ENCODE data around the gene AMER2. TPM values are rescaled to one million over a fixed set of nuclear protein-coding genes. Genes with fewer than 3 reads are reported as not detected.

The AMER2 gene, protein sequence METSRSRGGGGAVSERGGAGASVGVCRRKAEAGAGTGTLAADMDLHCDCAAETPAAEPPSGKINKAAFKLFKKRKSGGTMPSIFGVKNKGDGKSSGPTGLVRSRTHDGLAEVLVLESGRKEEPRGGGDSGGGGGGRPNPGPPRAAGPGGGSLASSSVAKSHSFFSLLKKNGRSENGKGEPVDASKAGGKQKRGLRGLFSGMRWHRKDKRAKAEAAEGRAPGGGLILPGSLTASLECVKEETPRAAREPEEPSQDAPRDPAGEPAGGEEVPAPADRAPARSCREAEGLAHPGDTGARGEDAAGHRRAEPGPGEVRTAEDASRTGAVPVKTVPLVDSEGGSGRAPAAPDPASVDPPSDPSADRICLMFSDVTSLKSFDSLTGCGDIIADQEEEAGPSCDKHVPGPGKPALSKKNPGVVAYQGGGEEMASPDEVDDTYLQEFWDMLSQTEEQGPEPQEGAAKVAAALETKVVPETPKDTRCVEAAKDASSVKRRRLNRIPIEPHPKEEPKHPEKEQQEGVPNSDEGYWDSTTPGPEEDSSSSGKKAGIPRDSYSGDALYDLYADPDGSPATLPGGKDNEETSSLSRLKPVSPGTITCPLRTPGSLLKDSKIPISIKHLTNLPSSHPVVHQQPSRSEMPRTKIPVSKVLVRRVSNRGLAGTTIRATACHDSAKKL
- not detected in 2 replicates for total RNA-seq

DNA sequence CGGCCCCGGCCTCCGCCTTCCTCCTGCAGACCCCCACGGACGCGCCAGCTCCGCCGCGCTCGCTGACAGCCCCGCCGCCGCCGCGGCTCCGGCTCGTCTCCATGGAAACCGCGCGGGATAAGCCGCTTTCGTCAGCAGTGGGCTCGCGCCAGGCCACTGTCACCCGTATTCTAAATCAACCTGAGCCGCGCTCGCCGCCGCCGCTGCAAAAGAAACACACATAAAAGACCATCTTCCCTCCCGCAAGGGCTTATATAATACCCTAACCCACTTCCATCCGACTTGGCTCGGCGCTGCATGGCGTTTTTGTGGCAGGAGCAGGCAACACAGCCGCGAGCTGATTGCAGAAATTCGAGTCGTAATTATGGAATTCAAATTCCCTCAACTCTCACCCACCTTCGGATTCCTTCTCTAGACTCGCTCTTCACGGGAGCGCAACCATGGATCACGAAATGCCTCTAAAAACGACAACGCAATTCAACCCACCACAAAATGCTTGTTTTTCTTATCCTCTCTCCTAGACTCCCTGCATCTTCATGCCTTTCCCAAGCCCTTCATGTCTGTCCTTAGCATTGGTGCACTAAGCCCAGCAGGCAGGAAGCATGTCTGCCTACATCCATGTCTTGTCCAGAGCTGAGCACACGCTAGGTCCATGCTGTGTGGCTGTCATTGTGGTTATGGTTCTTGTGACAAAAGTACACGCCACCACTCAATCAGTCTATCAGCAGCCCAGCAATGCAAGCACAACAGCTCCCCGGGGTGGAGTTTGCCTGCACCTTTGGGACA, at the start of gene AMER2:
AMER2 (minus strand) TSS at position 772 of the 786 bp plus-strand sequence; CDS start at position 103, 669 bp downstream.
- no peak for DNase-seq (ENCODE audit: low read depth, low spot score)

DNA sequence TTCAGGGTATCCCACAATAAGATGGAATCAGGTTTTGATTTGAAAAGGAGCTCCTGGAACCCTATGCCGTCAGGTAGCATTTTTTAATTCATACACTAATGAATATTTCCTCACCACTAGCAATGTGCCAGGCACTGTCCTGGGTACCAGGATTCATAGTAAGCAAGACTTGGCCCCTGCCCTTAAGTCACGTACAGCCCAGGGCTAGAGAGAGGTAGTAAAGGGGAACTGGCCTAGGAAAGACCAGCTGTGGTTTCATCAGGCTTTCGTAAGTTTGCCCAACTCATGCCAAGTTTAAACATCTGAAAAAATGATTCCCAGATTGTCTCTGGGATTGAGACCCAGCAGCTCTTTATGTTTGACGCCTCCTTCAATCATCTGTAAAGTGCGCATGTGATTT, 45.9 kb upstream of the AMER2 start:
- DNase-seq (ENCODE audit: low read depth, low spot score) = no peak

DNA sequence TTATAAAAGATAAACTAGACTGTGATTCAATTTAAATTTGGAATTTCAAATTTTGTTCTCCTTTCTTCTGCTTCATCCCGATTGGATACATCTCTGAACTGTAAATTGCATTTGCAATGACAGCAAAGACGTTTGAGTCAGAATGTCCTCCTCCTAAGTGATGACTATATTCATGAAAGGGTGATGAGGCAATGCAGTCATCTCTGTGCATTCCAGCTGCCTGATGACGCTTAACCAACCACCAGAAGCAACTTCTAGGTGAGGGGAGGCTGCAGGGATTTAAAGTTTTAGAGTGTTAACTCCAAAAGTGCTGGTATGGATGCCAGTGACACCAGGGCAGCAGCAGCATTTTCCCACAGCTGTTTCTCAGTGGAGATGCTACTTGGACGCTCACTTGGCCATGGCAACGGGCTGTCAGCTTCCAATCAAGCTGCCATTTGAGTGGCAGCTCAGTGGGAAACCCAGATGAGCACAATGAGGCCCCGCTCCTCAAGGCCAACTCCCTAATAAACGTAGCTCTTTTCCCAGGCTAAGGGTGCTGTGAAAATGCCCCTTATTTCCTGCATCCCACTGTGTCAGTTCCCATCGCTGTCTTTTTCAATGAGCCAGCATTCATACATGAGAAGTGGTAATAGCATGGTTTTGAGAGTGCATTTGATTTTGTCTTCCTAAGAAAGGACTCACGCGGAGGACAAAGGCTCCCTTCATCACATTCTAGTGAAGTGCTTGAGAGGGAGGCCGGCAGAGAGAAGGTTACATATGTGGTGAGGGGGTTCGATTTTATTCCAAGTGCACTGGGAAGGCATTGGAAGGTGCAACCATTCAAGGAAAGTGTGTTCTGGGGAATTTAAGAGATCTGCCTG, 45.2 kb upstream of the AMER2 start:
- DNase-seq (ENCODE audit: low read depth, low spot score) = no peak

DNA sequence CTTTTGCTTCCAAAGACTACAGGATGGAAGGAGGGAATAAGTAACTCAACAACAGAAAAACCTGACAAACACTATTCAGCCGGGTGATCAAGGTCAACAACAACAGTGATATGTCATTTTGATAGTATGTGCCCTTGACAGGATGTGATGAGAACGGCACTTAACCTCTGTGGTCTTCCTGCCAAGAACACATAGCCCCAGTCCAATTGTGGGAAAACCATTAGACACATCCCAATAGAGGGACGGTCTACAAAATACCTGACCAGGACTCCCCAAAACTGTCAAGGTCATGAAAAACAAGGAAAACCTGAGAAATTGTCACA, 43.1 kb upstream of the AMER2 start:
- DNase-seq (ENCODE audit: low read depth, low spot score) = no peak

DNA sequence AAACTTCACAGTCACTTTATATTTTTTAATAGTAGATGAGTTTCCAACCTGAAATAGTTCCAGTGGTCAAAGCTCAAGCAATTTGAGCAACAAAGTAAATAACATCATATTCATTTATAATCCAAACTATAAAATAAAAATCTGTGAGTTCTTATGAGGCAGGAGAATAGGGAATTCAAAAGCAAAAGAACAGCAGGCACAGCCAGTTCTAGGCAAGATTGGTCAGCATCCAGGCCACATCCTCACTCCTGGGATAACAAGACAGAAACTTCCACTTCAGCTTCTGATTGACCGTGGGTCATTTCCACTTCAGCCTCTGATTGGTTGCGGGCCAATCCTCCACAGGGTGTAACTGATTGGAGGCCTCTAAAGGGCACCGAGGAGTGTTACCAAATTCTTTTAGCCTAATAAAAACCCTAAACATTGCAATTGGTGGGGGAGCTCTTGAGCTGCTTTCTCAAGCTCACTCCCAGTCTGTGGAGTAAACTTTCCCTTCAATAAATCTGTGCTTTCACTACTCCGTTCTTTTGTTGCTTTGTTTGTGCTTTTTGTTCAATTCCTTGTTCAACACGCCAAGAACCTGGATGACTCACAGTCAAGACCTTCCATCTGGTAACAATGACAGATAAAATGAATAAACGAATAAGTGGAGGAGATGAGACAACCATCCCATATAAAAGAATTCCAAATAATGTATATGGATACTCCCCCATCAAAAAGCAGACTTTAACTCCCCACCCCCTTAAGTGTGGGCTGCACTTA, 42.6 kb upstream of the AMER2 start:
- no peak for DNase-seq (ENCODE audit: low read depth, low spot score)

DNA sequence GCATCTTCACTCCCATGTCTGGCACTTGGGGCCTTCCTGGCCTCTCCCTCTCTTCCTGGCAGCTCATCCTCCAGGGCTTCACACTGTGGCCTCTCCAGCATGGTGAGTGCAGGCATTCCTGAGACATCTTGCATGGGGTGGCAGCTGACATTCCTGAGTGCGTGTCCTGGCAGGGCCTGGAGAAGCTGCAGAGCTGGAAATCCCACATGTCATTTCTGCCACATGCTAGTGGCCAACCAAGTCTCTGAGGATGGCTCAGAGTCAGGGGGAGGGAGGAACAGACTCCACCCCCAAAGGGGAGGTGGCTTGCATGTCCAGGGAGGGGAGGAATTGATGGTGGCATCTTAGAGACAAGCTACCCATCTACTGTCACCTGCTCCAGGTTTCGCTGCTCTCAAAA, 41.6 kb upstream of the AMER2 start:
- DNase-seq (ENCODE audit: low read depth, low spot score) = no peak

DNA sequence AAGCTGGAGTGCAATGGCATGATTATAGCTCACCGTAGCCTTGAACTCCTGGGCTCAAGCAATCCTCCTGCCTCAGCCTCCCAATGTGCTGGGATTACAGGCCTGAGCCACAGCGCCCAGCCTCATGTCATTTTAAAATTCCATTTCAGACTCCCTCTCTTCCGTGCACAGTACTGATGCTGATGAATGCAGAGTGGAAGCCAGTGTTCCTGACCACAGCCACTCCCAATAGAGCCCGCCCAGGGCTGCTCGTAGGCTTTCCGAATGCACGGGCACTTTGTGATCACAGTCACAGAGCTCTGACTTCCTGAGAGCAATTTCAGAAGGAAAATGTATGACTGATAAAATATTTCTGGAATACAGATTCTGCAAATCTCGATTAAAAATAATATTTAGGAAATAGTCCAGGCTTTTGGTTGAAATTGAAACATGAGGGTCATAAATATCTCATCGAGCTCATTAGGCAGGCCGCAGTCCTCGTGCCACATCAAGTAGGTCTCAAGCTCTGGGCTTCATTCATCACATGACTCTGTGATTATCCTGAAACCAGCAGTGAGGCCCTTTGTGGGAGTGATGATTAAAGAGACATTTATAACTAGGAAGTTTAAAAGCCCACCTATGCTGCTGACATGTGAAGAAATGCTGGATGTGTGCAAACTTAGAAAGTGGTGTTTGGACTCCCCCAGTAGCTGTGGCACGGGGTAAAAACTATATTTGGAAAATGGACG, 38.9 kb upstream of the AMER2 start:
- DNase-seq (ENCODE audit: low read depth, low spot score) = no peak

DNA sequence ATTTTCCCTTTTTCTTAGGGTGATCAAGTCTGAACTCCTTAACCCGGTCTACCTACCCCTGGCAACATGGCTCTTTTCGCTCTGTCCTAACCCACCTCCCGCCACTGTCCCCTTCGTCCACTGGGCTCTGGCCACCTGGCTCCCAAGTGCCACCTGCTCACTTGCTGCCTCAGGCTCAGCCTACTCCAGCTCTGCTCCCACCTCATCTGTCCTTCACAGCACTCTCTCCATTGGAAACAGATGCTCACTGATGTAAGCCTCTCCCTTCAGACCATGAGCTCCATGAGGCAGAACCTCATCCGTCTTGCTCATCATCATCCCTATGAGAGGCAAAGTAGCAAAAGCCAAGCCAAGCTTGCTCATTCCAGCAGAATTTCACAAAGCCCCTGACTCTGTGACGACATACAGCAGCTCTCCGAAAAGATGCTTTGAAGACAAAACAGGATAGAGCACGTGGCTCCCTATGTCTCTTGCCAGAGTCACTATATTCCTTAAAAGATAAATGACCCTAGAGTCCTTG, 35.3 kb upstream of the AMER2 start:
- DNase-seq (ENCODE audit: low read depth, low spot score) = no peak

DNA sequence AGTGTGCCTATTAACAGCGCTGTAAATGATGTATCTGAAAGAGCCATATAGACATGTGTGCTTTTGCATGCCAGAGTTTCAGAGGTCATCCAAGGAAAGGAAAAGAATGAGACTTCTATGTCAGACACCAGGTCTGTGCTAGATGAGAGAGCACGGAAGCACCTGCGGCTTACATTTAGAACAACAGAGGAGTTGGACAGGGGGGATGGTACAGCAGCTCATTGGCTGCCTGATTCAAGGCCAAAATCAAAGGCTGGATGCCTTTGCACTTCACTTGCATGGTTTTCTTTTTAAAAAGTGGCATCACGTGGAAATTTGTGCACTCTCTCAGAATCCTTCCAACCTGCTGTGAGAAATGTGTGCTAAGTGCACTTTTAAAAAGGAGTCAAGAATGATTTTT, 32.8 kb upstream of the AMER2 start:
- DNase-seq (ENCODE audit: low read depth, low spot score) = no peak

DNA sequence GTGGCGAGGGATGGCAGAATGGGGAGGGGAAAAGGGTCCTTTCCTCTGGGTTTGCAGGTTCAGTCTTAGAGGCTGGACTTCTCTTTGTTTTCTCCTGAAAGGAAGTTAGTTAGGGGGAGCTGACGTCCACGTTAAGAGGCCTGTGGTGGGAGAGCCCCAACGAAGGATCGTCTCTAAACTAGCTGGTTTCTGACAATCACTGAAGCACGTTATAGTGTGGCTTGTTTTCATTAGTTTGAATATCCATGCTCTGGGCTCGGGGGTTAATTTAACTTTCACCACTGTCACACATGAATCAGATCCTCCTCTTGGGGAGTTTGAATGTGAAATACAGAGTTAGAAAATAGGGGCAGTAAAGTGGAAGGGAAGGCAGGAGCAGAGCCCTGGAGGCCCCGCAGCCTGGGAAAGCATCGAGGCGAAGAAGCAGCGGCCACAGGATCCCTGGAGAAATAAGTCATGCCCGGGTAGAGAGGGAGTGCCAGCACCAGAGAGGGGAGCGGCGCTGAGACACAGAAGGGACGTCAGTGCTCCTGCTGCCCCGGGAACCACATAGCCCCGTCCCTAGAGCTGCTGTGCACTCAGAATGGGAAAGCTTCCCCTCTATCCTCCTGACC, 31.1 kb upstream of the AMER2 start:
- DNase-seq (ENCODE audit: low read depth, low spot score) = no peak

DNA sequence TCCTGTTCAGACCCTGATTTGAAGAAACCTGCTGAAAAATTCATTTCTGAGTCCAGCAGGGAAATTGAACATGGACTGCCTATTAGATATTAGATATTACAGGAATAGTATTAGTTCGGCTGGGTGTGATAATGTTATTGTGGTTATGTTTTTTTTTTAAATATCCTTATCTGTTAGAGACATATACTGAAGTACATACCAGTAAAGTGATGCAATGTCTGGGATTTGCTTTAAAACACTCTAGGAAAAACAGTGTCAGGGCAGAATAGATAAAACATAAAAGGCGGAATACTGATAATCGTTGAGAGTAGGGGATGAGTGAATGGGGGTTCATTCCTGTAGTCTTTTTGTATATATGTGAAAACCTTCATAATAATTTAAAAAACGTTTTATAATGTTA, 28.7 kb upstream of the AMER2 start:
- no peak for DNase-seq (ENCODE audit: low read depth, low spot score)

DNA sequence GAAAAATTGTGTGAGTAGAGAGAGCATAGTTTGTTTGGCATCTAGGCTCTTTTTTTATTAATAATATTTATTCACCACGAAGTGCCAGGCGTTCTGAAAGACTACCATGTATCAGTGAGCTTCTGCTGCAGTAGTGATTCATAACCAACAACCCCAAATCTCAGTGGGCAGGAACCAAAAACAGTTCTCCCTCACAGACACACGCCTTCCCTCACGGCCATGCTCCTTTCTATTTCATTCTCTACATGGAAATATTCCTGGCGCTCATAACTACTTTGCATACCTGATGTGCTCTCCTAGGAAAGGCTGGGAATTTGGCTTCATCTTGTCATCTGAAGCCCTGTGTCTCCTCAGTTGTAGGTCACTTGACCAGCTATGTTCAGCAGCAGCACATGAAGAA, 26.6 kb upstream of the AMER2 start:
- DNase-seq (ENCODE audit: low read depth, low spot score) = no peak

DNA sequence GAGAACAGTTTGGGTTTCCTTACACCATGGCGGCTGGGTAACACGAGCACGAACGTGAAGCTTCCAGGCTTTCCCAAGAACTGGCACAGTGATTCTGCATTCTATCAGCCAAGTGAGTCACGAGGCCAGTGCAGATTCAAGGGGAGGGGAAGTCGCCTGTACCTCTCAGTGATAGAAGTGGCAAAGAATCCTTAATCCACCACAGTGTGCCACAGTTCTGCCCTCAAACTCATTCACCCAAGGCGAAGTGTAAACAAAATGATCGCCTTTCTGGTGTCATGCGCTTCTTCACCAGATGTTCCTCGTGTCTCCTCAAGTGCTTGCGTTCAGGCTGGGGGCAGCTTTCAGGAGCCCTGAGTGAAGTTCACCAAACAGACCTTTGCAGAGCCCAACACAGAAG, 24.9 kb upstream of the AMER2 start:
- no peak for DNase-seq (ENCODE audit: low read depth, low spot score)

DNA sequence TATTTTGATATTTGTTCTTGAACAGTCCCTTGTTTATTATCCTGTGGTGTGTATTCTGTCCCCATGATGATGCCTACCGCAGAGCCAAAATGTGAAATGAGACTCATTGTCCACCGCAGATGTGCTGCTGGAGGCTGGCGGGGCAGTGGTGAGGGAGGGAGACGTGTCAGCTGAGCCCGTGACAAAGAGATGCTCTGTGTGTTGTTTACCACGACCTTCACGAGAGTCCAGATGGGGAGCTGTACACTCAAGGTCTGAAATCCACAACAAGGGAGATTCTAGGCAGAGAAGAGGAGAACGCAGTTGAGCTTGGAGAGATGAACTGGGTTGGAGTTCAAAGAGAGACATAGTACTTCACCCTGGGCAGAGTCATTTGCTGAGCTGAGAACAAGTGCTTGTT, 20.8 kb upstream of the AMER2 start:
- DNase-seq (ENCODE audit: low read depth, low spot score) = no peak

DNA sequence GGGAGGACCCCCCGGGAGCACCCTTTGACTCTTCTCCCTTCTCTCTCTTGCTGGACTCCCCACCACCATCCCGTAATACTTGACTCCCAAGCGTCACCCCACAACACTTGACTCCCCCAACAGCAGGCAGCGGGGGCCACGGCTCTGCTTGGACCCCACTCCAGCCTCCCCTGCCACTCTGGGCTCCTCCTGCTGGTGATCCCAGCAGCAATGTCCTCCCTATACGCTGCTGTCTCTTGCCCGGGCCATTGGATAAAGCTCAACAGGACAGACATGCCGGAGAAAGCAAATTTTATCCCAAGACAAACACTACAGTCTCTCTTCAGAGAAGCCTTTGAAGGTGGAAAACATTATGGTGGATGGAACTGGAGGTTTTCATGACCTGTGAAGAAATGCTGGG, 20.4 kb upstream of the AMER2 start:
- DNase-seq (ENCODE audit: low read depth, low spot score) = no peak

DNA sequence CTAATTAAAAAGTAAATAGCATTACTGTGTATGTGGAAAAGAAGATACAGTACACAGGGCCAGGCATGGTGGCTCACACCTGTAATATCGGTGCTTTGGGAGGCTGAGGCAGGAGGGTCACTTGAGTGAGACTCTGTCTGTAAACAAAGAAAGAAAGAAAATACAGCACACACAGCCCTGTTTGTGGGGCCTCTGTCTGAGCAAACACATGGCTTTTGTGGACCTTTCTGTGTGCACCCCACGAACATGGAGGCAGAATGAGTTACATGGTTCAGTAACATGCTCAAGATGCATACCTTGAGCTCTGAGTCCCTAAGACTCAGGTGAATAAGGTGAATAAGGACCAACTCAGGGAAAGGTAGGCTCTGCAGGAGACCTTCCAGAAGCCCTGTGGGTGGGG, 20.0 kb upstream of the AMER2 start:
- no peak for DNase-seq (ENCODE audit: low read depth, low spot score)

DNA sequence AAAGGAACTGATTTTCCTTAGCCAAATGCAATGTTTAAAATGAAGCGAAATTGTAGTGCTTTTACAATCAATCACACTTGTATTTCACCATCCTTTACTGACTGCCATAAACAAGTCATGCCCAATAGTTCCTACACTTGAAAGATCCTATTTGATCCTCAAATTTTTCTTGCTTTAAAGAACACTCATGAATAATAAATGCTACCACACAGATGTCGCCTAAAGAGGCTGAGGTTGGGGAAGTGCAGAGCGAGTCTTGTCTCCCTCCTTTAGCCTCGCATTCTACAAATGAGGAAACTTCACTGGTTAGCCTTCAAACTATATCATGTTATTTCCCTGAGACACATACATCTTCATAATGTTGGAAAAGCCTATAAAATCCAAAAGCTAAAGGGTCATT, 18.7 kb upstream of the AMER2 start:
- DNase-seq (ENCODE audit: low read depth, low spot score) = no peak

DNA sequence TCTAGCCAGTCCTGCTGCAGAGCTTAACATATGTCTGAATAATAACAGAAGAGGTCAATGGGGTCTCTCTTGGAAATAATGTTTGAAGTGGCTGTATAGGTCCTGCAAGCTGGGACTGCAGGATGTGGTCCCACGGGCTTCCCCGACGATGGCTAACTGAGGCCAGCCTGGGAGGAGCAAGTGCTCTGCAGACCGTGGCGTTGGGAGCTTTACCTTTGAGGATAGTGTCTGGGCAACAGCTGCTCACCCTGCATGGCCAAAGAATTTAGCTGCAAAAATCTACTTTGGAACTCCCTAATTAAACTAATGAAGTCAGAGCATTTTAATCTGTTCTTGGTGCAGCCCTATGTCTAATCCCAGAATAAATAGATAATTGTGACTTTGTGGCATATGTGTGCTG, 18.2 kb upstream of the AMER2 start:
- no peak for DNase-seq (ENCODE audit: low read depth, low spot score)

DNA sequence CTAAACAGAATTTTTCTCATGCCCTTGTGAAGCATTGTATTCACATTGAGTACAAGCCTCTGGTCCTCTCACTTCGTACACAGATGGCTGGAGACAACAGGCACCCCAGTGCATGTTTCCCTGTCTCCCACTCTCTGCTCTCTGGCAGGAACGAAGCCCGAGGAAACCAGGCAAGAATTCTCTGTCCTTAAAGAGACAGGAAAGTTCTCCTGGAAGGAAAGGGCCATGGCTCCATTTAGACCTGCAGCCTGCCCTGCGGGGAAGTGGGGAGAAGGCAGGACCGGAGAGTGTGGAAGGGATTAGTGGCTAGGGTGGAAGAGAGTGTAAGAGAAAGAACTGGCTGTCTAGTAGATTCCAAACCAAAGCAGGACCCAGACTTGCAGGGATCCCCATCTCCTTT, 15.5 kb upstream of the AMER2 start:
- DNase-seq (ENCODE audit: low read depth, low spot score) = no peak

Measured in pulmonary artery endothelial cell (primary cell).